Measurements from ENCODE around the gene IER3.
"Not testable (repeated sequence)": the region's sequence is repeated elsewhere in the genome, so short reads cannot be mapped to it uniquely, and the experiment has no call there.

The IER3 gene

DNA sequence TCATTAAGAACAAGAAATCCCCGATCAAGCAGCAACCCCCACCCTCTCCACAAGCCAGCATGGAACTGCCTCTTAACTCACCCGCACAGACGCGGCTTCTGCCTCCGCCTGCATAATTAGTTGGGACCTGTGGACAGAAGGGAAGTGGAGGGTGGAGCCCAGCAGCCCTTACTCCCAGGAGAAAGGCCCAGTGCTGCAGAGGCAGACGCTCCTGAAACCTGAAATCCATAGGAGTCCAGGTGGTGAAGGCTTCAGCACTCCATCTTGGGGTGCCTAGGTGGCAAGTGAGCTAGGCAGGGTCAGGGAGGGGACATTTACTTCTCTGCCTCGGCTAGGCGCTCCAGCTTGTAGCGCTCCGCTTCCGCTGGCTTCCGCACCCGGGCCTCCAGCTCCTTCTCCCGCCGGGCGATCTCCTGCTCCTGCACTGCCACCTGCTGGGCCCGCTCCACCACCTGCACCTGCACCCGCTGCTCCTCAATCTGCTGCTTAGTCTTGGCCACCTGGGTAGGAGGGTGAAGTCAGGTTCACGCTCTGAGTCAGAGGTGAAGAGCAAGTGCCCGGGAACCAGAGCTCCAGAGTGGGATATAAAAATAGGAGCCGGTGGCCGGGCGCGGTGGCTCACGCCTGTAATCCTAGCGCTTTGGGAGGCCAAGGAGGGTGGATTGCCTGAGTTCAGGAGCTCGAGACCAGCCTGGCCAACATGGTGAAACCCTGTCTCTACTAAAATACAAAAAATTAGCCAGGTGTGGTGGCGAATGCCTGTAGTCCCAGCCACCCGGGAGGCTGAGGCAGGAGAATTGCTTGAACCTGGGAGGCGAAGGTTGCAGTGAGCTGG is 13.5 kb downstream of the IER3 start:
- intact Hi-C loops (cut with DNase I): no loop called here
- DNase-seq: peak; percentile 56 to 93 (median 80)

DNA sequence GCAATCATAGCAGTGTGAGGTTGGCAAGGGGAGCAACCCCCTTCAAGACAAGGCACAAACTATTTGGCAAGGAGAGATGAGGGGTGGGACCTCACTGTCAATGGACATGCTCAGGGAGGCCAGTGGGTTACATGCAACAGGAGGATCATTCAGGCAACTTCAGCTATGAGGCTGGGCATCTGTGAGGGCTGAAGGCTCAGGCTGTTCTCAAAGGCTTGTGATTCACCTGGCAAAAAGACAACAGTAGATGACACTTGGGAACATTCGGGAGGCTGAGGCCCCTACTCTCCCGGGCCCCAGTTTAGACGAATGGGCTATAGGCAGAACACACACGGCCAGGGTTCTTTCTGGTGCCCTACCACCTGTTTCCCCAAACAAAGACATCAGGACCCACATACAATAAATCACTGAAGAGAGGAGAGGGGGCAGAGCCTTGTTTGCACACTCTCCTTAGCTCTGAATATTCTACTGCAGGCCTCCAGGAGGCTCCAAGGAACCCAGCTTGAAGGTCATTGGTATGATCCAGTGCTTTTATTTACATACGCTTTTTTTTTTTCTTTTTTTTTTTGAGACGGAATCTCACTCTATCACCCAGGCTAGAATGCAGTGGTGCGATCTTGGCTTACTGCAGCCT is 16.3 kb downstream of the IER3 start:
- no peak for DNase-seq
- intact Hi-C loops (cut with DNase I): no loop called here

DNA sequence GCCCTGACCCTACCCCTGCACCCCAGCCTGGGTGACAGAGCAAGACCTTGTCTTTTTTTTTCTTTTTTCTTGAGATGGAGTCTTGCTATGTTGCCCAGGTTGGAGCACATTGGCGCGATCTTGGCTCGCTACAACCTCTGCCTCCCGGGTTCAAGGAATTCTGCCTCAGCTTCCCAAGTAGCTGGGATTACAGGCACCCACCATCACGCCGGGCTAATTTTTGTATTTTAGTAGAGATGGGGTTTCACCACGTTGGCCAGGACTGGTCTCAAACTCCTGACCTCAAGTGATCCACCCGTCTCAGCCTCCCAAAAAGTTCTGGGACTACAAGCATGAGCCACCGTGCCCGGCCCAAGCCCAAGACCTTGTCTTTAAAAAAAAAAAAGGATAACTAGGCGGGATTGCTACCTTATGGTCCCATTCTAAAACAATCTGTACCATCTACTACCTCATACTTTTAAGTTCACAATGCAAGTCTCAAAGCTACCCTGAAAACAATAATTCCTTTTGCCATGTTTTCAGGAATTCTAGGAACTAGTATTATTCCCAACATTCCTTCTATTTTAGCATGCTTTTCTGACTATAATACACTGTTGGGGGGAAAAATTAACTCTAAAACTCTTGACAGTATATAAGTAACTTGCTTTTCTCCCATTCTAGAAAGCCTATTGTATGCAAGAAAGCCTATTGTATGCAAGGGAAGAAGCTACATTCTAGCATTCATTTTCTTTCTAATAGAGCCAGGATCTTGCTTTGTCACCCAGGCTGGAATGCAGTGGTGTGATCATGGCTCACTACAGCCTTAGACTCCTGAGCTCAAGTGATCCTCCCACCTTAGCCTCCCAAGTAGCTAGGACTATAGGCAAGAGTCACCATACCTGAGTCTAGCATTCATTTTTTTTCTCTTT is 17.6 kb downstream of the IER3 start:
- intact Hi-C loops (cut with DNase I): no loop called here
- no peak for DNase-seq

DNA sequence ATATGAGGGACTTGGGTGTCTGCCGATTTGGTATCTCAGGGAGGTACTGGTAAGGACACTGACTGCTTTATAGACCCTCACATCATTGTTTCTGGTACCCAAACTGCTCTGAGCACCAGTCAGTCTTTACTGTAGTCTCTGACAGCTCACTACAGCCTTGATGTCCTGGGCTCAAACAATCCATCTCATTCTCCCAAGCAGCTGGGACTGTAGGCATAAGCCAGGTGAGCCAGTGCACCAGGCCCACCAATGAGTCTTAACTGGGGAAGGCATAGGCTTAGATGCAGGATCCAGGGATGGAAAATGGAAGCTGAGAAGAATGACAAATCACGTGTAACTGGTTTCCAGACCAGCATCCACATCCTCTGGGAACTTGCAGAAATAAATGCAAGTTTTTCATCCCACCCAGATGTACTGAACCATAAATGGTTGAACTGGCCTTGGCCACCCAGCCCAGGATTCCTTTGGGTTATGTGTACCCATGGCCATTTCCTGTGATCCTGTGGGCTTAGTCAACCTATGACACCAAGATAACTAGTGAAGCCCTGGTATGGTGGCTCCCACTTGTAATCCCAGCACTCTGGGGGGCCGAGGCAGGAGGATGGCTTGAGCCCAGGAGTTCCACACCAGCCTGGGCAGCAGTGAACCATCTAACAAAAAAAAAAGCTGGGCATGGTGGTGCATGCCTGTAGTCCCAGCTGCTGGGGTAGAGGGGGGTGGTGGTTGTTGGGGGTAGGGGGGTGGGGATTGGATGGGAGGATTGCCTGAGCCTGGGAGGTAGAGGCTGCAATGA is 18.4 kb downstream of the IER3 start:
- intact Hi-C loops (cut with DNase I): no loop called here
- DNase-seq: no peak

DNA sequence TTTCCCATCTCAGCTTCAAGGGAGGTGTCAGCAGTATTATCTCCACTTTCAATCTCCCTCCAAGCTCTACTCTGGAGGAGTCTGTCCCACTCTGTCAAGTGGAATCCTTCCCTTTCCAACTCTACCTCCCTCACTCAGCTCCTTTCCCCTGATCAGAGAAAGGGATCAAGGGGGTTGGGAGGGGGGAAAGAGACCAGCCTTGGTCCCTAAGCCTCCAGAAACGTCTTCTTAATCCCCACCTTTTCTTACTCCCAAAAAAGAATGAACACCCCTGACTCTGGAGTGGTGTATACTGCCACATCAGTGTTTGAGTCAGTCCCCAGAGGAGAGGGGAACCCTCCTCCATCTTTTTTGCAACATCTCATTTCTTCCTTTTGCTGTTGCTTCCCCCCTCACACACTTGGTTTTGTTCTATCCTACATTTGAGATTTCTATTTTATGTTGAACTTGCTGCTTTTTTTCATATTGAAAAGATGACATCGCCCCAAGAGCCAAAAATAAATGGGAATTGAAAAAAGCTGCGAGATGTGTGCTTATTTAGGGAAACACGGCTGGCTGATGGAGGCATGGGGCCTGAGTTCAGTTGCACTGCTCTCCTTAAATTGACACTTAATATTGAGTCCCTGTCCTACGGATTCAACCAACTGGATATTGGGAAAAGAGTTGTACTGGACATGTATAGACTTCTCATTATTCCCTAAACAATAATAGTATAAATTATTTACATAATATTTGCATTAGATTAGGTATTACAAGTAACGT is 19.3 kb downstream of the IER3 start:
- intact Hi-C loops (cut with DNase I): loop anchor here (5.0 kb wide), 1 partner anchor 108 kb away; the partner anchor contains the start of genes MRPS18B and PPP1R10

DNA sequence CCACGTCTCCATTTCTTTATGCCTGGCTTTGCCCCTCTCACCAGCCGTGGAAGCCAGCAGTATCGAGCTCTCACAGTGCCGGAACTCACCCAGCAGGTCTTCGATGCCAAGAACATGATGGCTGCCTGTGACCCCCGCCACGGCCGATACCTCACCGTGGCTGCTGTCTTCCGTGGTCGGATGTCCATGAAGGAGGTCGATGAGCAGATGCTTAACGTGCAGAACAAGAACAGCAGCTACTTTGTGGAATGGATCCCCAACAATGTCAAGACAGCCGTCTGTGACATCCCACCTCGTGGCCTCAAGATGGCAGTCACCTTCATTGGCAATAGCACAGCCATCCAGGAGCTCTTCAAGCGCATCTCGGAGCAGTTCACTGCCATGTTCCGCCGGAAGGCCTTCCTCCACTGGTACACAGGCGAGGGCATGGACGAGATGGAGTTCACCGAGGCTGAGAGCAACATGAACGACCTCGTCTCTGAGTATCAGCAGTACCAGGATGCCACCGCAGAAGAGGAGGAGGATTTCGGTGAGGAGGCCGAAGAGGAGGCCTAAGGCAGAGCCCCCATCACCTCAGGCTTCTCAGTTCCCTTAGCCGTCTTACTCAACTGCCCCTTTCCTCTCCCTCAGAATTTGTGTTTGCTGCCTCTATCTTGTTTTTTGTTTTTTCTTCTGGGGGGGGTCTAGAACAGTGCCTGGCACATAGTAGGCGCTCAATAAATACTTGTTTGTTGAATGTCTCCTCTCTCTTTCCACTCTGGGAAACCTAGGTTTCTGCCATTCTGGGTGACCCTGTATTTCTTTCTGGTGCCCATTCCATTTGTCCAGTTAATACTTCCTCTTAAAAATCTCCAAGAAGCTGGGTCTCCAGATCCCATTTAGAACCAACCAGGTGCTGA is 20.3 kb downstream of the IER3 start:
- intact Hi-C loops (cut with DNase I): loop anchor here (5.0 kb wide), 1 partner anchor 107 kb away; the partner anchor contains the start of genes MRPS18B and PPP1R10
- DNase-seq: not testable (repeated sequence)

More for the DNA sequence above, 19.3 kb downstream of the IER3 start:
- DNase-seq: peak in 2 of 42 donors; percentile 16 to 40

DNA sequence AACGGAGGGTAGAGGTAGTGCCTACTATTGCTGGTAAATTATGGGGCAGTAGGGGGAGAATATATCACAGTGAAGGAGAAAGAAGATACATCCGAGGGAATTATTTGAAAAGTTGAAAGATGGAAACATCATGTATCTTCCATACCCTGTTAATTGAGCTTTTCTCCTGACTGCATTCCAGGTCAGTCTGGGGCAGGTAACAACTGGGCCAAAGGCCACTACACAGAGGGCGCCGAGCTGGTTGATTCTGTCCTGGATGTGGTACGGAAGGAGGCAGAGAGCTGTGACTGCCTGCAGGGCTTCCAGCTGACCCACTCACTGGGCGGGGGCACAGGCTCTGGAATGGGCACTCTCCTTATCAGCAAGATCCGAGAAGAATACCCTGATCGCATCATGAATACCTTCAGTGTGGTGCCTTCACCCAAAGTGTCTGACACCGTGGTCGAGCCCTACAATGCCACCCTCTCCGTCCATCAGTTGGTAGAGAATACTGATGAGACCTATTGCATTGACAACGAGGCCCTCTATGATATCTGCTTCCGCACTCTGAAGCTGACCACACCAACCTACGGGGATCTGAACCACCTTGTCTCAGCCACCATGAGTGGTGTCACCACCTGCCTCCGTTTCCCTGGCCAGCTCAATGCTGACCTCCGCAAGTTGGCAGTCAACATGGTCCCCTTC is 21.0 kb downstream of the IER3 start:
- DNase-seq: peak in 1 of 42 donors; percentile 41
- intact Hi-C loops (cut with DNase I): loop anchor here (5.0 kb wide), 1 partner anchor 106 kb away; the partner anchor contains the start of genes MRPS18B and PPP1R10

DNA sequence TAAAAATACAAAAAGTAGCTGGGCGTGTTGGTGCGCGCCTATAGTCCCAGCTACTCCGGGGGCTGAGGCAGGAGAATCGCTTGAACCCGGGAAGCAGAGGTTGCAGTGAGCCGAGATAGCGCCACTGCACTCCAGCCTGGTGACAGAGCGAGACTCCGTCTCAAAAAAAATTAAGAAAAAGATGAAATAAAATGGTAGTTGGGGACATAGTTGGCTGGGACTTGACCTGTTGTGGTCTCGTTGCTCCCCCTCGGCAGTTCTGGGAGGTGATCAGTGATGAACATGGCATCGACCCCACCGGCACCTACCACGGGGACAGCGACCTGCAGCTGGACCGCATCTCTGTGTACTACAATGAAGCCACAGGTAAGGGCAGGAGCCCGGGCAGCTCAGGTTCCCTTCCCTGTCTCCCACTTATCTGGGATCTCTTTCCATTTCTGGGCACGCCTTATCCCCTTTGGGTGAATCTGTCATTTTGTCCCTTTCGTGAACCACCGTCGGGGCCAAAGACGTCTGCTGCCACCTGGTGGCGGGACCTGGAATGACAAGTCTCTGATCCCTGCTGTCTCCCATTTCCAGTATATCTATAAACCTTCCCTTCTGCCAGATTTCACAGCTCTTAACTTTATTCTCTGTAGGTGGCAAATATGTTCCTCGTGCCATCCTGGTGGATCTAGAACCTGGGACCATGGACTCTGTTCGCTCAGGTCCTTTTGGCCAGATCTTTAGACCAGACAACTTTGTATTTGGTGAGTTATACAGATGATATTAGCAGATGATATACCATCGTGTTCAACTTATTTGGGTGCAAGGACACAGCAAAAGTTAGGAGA is 21.9 kb downstream of the IER3 start:
- peak; percentile 43 to 95 (median 86) for DNase-seq
- intact Hi-C loops (cut with DNase I): loop anchor here (1.0 to 5.0 kb wide), 2 partner anchors 43 to 105 kb away; partner anchors contain the start of genes MRPS18B and PPP1R10

DNA sequence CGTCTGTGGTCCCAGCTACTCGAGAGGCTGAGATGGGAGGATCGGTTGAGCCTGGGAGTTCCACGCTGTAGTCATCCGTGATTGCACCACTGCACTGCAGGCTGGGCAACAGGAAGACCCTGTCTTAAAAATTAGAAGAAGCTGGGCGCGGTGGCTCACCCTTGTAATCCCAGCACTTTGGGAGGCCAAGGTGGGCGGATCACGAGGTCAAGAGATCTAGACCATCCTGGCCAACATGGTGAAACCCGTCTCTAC is 22.4 kb downstream of the IER3 start:
- intact Hi-C loops (cut with DNase I): loop anchor here (1.0 to 5.0 kb wide), 2 partner anchors 43 to 105 kb away; partner anchors contain the start of genes MRPS18B and PPP1R10
- DNase-seq: peak in 4 of 42 donors; percentile 4 to 45 (median 22)

DNA sequence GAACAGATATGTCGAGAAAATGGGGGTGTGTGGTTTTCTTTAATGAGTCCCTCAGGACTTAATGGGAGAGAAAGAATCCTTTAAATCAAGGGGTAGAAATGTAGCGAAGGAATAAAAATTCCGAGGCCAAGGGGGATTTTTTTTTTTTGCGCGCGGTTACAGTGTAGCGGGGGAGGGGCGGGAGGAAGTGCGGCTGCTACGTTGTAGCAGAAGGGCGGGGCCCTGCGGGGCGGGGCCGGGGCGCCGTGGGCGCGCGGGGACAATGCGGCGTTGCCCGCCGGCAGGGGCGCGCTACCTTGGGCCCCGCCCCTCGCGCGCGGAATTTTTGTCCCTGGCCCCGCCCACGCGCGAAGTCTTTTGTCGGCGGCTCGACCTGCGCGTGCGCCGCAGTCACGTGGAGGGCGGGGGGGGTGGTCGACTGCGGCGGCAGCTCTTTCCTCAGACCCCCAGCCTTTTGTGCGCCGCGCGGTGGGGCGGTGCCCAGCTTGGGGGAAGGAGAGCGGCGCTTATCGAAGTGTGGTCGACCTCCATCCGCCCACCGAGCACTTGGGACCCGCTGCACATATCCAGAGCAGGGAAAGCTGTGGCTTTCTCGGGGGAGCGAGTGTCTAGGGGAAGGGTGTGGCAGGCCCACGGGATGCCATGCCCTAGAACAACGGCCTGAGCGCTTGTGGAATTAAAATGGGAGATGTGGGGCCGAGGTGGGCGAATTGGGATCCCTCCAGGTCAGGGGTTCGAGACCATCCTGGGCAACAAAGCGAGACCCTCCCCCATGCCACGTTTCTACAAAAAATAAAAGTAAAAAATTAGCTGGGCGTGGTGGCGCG is 22.9 kb downstream of the IER3 start:
- intact Hi-C loops (cut with DNase I): loop anchor here (1.0 to 5.0 kb wide), 2 partner anchors 42 to 104 kb away; partner anchors contain the start of genes MRPS18B and PPP1R10
- DNase-seq: peak; percentile 70 to 97 (median 91)

DNA sequence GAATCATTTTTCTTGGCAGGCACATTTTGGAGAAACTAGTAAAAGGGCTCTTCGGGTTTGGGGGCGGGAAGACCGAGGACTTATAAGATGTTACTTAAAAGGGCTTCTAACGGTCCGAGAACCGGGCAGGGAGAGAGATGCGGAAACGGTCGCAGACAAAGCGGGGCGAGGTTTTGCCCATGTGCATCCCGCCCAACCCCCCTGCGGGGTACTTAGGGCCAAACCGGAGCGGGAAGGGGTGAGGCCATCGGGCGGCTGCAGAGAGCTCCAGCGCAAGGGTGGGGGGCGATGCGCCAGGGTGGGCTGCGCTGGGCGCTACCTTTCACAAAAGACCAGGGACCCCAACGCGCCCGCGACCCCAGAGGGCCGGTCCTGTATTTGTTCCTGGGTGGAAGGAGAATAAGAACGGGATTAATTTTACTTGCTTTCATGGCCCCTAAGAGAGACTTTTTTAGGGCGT is 23.6 kb downstream of the IER3 start:
- peak in 39 of 42 donors; percentile 18 to 79 (median 59) for DNase-seq
- intact Hi-C loops (cut with DNase I): loop anchor here (5.0 kb wide), 1 partner anchor 103 kb away; the partner anchor contains the start of genes MRPS18B and PPP1R10

DNA sequence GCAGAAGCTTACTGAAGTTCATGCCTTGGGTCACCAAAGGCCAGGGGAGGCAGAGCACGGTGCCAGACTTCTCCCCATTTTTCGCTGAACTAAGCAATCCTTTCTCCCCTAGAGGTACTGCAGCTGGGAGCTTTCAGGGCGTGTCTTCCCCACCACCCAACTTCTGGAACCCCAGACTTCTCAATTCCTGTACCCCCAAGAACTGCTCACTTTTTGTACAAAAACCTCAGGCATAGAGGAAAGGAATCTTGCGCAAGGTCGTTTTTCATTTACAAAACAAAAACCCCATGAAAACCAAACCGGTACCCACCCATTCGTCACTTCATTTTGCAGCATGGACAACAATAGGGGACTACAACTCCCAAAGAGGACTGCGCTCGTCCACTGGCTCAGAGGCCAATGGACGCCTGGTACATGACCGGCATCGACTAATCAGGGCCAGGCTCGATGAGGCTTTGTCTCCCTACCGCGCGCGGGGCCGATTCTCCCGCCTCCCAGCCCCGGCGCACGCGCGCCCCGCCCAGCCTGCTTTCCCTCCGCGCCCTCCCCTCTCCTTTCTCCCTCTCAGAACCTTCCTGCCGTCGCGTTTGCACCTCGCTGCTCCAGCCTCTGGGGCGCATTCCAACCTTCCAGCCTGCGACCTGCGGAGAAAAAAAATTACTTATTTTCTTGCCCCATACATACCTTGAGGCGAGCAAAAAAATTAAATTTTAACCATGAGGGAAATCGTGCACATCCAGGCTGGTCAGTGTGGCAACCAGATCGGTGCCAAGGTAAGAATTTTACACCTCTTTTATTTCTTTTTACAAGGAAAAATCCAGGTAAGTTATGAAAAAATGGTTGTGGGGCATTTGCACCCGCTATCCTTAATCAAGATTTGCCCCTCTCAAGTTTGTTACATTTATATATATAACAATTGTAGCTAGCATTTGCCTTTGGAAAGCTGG is 24.3 kb downstream of the IER3 start, which contains the start of gene TUBB:
TUBB (plus strand) TSS at position 562 of the 947 bp plus-strand sequence; CDS start at position 717, 155 bp downstream.
- intact Hi-C loops (cut with DNase I): loop anchor here (5.0 kb wide), 1 partner anchor 103 kb away; the partner anchor contains the start of genes MRPS18B and PPP1R10
- peak; percentile 95 to 100 (median 99) for DNase-seq

DNA sequence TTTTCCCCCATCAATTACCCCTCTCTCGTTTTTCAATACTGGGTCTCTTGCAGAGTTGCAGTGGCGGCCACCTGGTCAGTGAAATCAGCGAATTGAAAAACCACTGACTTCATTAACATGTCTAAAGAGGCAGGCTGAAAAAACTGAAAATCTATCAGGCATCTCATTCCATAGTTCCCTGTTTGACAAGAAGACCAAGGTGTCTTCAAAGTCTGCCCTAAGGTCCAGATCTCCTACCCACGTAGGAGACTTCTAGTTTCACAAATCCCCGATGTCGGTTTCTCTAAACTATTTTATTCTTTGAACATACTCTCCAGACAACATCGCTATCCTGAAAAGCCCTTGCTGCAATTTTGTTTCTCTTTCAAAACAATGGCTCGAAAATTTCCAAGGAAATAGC is 25.0 kb downstream of the IER3 start:
- intact Hi-C loops (cut with DNase I): no loop called here

More for the DNA sequence above, 25.0 kb downstream of the IER3 start:
- no peak for DNase-seq

Data from head of caudate nucleus (tissue), 42 donors.